Activated naive CD8-positive, alpha-beta T cell treated with anti-CD3 and anti-CD28 coated beads, Interleukin-2, amount 10 ng/mL, durations not matched to agents 7 days and 5 days (primary cell): ENCODE data around the gene PTH1R. TPM values are rescaled to one million over a fixed set of nuclear protein-coding genes. Genes with fewer than 3 reads are reported as not detected.

Experiments used
- ATAC-seq: fragments of 150-1000 bp; cut with Tn5 transposase; one replicate; pipeline ENCODE4 v1.10.0; 2021; ENCODE audit warnings: low read depth, moderate library complexity
- POLR2A ChIA-PET: fragments of 350-600 bp; sonication (Branson Sonifier 250); formaldehyde crosslinking; loops from one replicate; lab custom pipeline; 2021; ENCODE audit warnings: antibody characterized with exemption; lab: Charles Lee
- DNase-seq: peaks from one replicate; pipeline ENCODE4 v3.0.0; 2021
- H3K27ac Mint-ChIP-seq: one replicate; pipeline ENCODE4 v1.8.0; 2022; ENCODE audit warnings: mild to moderate bottlenecking, mixed read lengths
- H3K27me3 Mint-ChIP-seq: one replicate; pipeline ENCODE4 v1.8.0; 2022; ENCODE audit warnings: mild to moderate bottlenecking, moderate library complexity, mixed read lengths
- H3K36me3 Mint-ChIP-seq: one replicate; pipeline ENCODE4 v1.8.0; 2021; ENCODE audit warnings: mild to moderate bottlenecking, mixed read lengths
- H3K4me1 Mint-ChIP-seq: one replicate; pipeline ENCODE4 v1.8.0; 2021; ENCODE audit warnings: mixed read lengths
- H3K4me3 Mint-ChIP-seq: one replicate; pipeline ENCODE4 v1.8.0; 2022; ENCODE audit warnings: mild to moderate bottlenecking, moderate library complexity, mixed read lengths
- H3K9me3 Mint-ChIP-seq: one replicate; pipeline ENCODE4 v1.8.0; 2021; ENCODE audit warnings: mixed read lengths
- total RNA-seq, 2 experiments: library from RNA; stranded (reverse); gene quantifications; one replicate each; pipeline ENCODE4 v1.2.3, GENCODE V29; 2021

The PTH1R gene
- total RNA-seq, 2 experiments from 2014 or later, result not detected

DNA sequence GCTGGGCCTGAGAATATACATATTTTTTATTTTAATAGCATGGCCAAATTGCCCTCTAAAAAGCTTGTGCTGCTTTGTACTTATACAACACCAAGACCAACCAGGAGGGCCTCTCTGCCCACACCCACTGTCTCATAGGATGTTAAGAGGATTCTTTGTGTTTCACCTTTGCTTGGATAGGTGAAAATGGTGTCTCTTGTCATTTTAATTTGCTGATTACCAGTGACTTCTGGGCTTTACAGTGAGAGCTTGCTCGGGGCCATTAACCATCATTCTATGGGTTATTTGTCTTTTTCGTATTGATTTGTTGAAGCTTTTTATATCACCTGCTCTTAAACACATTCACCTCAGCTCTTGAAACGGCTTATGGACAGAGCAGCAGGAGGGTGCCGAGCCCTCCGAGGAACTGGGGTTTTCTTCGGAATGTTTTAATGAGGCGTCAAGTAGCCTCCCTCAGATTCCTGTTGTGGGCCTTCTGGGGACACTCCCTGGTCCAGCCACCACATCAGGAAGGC, 10.5 kb downstream of the PTH1R start:
- POLR2A ChIA-PET, result no interaction called here
- Mint-ChIP-seq H3K9me3 (no peaks in the 10 kb centered on the region), H3K4me1 (no peaks in the 10 kb centered on the region)

DNA sequence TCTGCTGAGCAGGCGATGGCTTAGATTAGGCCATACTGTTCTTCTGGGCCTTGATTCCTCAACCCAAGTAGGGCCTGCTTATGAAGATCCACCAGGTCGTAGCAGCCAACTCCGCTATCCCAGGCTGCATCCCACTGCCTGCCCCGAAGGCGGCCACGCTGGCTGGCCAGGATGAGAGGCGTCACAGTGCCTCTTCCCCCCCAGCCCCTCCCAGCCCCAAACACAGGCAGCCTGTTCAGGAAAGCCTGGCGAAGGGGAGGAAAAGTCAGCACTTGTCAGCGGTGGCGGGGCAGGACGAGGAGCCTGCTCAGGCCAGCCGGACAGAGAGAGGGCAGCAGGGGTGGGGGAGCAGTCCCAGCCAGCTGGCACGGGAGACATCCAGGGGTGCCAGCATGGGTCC, 11.2 kb downstream of the PTH1R start:
- H3K9me3 Mint-ChIP-seq, result no peaks in the 10 kb centered on the region
- POLR2A ChIA-PET, result no interaction called here
- no peaks in the 10 kb centered on the region for H3K4me1 Mint-ChIP-seq
- H3K27me3 Mint-ChIP-seq, result peaks cover 65% of the 10 kb centered on the region
- no peak for DNase-seq
- no peak for ATAC-seq
- H3K4me3 Mint-ChIP-seq, result no peak overlapping the region
- no peak overlapping the region for H3K27ac Mint-ChIP-seq
- H3K36me3 Mint-ChIP-seq, result no peaks in the 10 kb centered on the region

More for the DNA sequence above, 10.5 kb downstream of the PTH1R start:
- DNase-seq, result no peak
- no peak for ATAC-seq
- Mint-ChIP-seq H3K4me3 (no peak overlapping the region), H3K27ac (no peak overlapping the region), H3K27me3 (peaks cover 62% of the 10 kb centered on the region), H3K36me3 (no peaks in the 10 kb centered on the region)

DNA sequence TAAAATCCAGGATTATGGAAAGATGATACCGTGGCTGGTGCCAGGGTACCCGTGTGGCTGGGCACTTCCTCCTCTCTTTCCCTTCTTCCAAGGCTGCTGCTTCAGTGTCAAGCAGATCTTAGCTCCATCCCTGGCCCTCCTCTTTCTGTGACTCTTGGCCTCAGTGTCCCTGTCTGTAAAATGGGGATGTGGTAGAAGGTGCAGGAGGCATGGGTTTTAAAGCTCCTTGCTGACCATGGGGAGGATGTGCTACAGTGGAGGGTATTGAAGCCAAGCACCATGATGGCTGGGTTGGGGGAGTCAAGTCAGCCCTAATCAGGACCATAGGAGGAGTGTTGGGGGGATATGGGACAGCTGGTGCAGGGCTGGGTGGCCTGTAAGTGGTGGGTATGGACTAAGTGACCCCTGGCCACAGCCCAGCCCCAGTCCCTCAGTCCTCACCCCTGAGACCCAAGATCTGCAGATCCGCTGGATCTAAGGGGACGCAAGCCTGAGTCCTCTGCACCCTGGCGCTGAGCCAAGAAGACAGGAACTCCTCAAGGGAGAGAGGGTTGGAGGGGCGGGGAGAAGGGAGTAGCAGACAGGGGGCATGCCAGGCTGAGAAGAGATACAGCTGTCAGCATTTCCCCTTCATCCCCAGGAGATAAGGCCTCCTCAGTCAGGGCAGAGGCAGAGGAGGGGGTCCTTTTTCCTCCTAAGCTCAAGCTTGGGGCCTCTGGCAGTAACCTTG, 12.0 kb downstream of the PTH1R start:
- Mint-ChIP-seq H3K36me3 (no peaks in the 10 kb centered on the region), H3K4me1 (no peaks in the 10 kb centered on the region), H3K4me3 (no peak overlapping the region), H3K27ac (no peak overlapping the region), H3K27me3 (peaks cover 60% of the 10 kb centered on the region), H3K9me3 (no peaks in the 10 kb centered on the region)
- POLR2A ChIA-PET, result interaction anchor here (1.1 kb wide), 1 partner anchor 21 kb away, joined by 3 read pairs; no protein-coding TSS in a partner anchor
- ATAC-seq (no peak), DNase-seq (no peak)

GRCh38 chr3:46890132-46890531, 12.6 kb downstream of the PTH1R start:
- ATAC-seq, result no peak
- Mint-ChIP-seq H3K27ac (no peak overlapping the region), H3K4me3 (no peak overlapping the region), H3K4me1 (no peaks in the 10 kb centered on the region), H3K36me3 (no peaks in the 10 kb centered on the region), H3K9me3 (no peaks in the 10 kb centered on the region), H3K27me3 (peaks cover 54% of the 10 kb centered on the region)
- no peak for DNase-seq
- POLR2A ChIA-PET, result interaction anchor here (1.1 kb wide), 1 partner anchor 21 kb away, joined by 3 read pairs; no protein-coding TSS in a partner anchor

- POLR2A ChIA-PET, result no interaction called here
- no peaks in the 10 kb centered on the region for H3K4me1 Mint-ChIP-seq
- ATAC-seq (no peak), DNase-seq (no peak)
- no peak overlapping the region for H3K27ac Mint-ChIP-seq
- peaks cover 49% of the 10 kb centered on the region for H3K27me3 Mint-ChIP-seq
- H3K4me3 Mint-ChIP-seq, result peak overlapping the region; percentile 9
- H3K36me3 Mint-ChIP-seq, result no peaks in the 10 kb centered on the region
- H3K9me3 Mint-ChIP-seq, result no peaks in the 10 kb centered on the region
These were observed 13.6 kb downstream of the PTH1R start for GRCh38 chr3:46891132-46891531.

DNA sequence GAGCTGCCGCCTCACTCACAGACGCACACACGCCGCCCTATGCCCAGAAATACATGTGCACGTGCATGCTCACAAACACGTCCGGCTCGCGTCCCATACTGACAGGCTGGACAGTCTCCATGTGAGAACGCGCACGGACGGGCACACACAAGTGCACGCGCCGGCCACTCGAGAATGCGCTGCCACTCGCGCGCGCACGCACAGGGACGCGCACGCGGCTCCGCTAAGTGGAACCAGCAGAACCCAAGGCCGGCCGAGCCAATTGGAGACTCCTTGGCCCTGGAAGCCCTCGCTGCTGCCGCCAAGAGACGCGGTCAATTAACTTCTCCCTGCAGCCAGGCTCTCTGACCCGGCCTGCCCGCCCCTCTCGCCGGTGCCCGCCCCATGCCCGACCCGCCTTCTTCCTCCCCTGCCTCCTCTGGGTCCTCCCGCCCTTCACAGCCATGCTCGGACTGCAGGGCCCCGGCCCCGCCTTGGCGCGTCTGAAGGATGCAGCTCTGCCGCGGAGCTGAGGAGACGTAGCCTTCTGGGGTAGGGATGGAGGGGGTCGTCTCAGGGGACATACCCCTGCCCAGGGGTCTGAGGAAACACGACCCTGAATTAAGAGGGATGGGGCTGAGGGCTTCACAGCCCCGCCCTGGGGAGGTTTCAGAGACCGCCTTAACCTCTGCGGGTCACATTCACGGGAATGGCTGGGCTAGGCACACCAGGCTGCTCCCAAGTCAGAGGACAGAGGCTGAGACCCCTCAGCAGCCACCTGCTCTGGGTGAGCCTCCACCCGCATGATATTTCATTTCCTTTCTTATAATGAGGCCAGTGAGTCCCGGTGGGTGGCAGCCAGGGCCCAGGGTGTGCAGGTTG, 15.0 kb downstream of the PTH1R start:
- H3K27me3 Mint-ChIP-seq, result peaks cover 45% of the 10 kb centered on the region

DNA sequence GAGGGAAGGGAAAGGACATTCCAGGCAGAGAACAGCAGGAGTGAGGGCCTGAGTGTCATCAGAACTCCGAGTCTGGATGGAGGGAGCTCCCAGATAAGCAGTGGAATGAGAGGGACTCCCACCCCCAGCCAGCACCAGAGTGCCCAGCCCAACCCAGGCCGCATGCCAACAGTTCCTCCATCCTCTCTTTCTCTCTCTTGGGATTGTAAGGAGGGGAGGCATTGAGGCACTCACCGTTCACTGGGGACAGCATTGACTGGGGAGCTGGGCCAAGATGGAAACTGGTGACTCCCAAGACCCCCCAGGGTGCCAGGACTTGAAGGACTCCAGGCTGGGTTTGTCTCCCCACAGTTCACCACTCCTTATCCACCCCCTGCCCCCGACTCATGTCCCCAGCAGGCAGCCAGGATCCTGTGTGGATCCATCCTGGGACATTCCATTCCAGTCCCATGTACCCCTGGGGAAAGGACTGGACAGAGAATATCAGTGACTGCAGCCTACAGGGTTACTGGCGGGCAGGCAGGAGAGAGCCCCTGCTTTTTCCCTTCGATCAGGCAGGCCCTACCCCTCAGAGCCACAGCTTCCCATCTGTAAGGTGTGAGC, 15.7 kb downstream of the PTH1R start:
- POLR2A ChIA-PET, result no interaction called here
- ATAC-seq (no peak), DNase-seq (no peak)
- no peaks in the 10 kb centered on the region for H3K4me1 Mint-ChIP-seq
- no peaks in the 10 kb centered on the region for H3K36me3 Mint-ChIP-seq
- no peak overlapping the region for H3K4me3 Mint-ChIP-seq
- H3K9me3 Mint-ChIP-seq, result no peaks in the 10 kb centered on the region
- peaks cover 50% of the 10 kb centered on the region for H3K27me3 Mint-ChIP-seq
- no peak overlapping the region for H3K27ac Mint-ChIP-seq

More for the DNA sequence above, 15.0 kb downstream of the PTH1R start:
- H3K4me1 Mint-ChIP-seq, result no peaks in the 10 kb centered on the region
- peak overlapping the region; percentile 57 for H3K4me3 Mint-ChIP-seq
- POLR2A ChIA-PET, result no interaction called here
- no peak for DNase-seq
- ATAC-seq, result peak; percentile 25
- no peaks in the 10 kb centered on the region for H3K9me3 Mint-ChIP-seq
- H3K36me3 Mint-ChIP-seq, result no peaks in the 10 kb centered on the region
- H3K27ac Mint-ChIP-seq, result no peak overlapping the region

DNA sequence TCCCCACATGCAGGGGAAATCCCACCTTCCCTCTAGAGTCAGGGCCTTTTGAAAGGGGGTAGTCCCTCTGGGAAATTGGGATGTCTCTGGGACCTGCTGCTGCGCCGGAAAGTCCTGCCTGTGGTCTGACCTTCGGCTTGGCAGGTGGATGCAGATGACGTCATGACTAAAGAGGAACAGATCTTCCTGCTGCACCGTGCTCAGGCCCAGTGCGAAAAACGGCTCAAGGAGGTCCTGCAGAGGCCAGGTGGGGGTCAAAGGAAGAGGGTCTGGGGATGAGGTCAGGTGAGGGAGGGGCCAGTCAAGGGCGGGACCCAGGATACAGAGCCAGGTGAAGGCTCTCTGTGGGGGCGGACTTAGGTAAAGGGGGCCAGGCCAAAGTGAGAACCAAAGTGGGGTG, 16.2 kb downstream of the PTH1R start:
- POLR2A ChIA-PET, result no interaction called here
- no peaks in the 10 kb centered on the region for H3K4me1 Mint-ChIP-seq
- H3K36me3 Mint-ChIP-seq, result no peaks in the 10 kb centered on the region
- no peaks in the 10 kb centered on the region for H3K9me3 Mint-ChIP-seq
- no peak overlapping the region for H3K27ac Mint-ChIP-seq
- no peak for ATAC-seq
- peaks cover 50% of the 10 kb centered on the region for H3K27me3 Mint-ChIP-seq
- DNase-seq, result no peak
- no peak overlapping the region for H3K4me3 Mint-ChIP-seq

DNA sequence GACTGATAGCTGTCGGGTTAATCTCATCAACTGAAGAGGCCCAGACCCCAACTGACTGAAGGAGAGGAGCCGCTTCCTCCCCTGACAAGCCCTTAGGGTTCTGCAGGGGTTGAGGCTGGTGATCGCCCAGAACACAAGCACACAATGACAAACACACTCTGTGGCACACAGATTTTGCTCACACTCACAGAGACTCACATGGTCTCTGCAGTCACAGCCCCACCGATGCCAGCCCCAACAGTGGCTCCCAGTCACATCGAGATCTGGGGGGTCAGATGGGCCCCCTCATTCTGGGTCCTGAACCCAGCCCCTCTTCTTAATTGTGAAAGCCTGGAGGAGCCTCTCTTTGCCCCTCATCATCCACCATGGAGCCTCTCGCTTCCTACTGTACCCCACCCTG, 16.7 kb downstream of the PTH1R start:
- POLR2A ChIA-PET, result no interaction called here
- Mint-ChIP-seq H3K4me1 (peaks cover 2% of the 10 kb centered on the region), H3K27ac (no peak overlapping the region), H3K9me3 (no peaks in the 10 kb centered on the region), H3K36me3 (no peaks in the 10 kb centered on the region), H3K27me3 (peaks cover 55% of the 10 kb centered on the region), H3K4me3 (no peak overlapping the region)
- no peak for ATAC-seq
- DNase-seq, result no peak

GRCh38 chr3:46895204-46895660, 17.7 kb downstream of the PTH1R start:
- no peak overlapping the region for H3K27ac Mint-ChIP-seq
- DNase-seq (peak; percentile 82), ATAC-seq (peak; percentile 70)
- H3K4me1 Mint-ChIP-seq, result peaks cover 2% of the 10 kb centered on the region
- H3K27me3 Mint-ChIP-seq, result peaks cover 49% of the 10 kb centered on the region
- POLR2A ChIA-PET, result no interaction called here
- H3K9me3 Mint-ChIP-seq, result no peaks in the 10 kb centered on the region
- no peaks in the 10 kb centered on the region for H3K36me3 Mint-ChIP-seq
- no peak overlapping the region for H3K4me3 Mint-ChIP-seq

GRCh38 chr3:46895761-46896160, 18.2 kb downstream of the PTH1R start:
- no peaks in the 10 kb centered on the region for H3K9me3 Mint-ChIP-seq
- H3K36me3 Mint-ChIP-seq, result no peaks in the 10 kb centered on the region
- DNase-seq, result peak; percentile 24
- no peak overlapping the region for H3K27ac Mint-ChIP-seq
- POLR2A ChIA-PET, result no interaction called here
- no peak for ATAC-seq
- no peak overlapping the region for H3K4me3 Mint-ChIP-seq
- peaks cover 2% of the 10 kb centered on the region for H3K4me1 Mint-ChIP-seq
- peaks cover 44% of the 10 kb centered on the region for H3K27me3 Mint-ChIP-seq

DNA sequence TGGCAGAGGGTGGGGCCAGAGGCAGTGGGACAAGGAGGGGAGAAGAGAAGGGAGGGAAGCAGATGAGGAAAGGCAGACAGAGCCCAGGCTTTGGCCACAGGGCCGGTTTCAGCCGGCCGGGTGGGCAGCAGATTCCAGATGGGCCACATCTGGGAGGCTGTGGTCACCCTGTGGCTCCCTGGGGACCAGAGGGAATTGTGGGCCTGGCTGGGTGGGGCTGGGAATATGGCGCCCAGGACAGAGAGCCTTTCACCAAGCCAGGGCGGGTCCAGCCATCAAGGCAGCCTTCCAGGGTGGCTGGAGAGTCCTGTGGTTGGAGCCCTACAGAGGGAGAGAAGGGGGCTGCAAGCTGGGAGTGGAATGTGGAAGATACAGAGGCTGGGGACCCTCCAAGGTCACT, 18.9 kb downstream of the PTH1R start:
- no peak for ATAC-seq
- peaks cover 2% of the 10 kb centered on the region for H3K4me1 Mint-ChIP-seq
- no peak overlapping the region for H3K27ac Mint-ChIP-seq
- H3K9me3 Mint-ChIP-seq, result no peaks in the 10 kb centered on the region
- H3K36me3 Mint-ChIP-seq, result no peaks in the 10 kb centered on the region
- peaks cover 40% of the 10 kb centered on the region for H3K27me3 Mint-ChIP-seq
- POLR2A ChIA-PET, result no interaction called here
- peak; percentile 19 for DNase-seq
- H3K4me3 Mint-ChIP-seq, result no peak overlapping the region

DNA sequence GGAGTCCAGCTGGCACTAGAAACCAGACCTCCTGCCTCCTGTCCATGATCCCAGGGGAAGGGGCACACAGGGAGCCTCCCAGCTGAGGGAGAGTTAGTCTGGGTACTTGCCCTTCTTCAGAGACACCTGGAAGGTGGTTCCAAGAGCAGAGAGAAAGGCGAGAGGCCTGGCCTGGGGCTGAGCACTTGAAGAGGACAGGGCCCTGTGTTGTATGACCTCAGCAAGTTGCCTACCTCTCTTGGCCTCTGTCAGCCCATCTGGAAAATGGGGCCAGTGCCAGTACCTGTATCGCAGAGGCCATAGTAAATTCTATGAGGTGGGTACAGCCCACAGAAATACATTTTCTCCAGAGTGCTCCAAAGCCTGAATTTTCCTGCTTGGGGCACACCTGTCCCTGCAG, 19.5 kb downstream of the PTH1R start:
- no peak overlapping the region for H3K4me3 Mint-ChIP-seq
- ATAC-seq, result no peak
- no peaks in the 10 kb centered on the region for H3K36me3 Mint-ChIP-seq
- no peaks in the 10 kb centered on the region for H3K9me3 Mint-ChIP-seq
- peaks cover 34% of the 10 kb centered on the region for H3K27me3 Mint-ChIP-seq
- POLR2A ChIA-PET, result no interaction called here
- peak; percentile 25 for DNase-seq
- H3K27ac Mint-ChIP-seq, result no peak overlapping the region
- peaks cover 2% of the 10 kb centered on the region for H3K4me1 Mint-ChIP-seq
